Glutamatergic neuron (in vitro differentiated cells): ENCODE measurements around the gene CBY1. TPM values are rescaled to one million over a fixed set of nuclear protein-coding genes. Genes with fewer than 3 reads are reported as not detected.

Experiments
- DNase-seq: peaks from one replicate; pipeline ENCODE4 v3.0.0; 2022
- H3K27ac Mint-ChIP-seq: one replicate; pipeline ENCODE4 v1.8.0; 2020; ENCODE audit warnings: mild to moderate bottlenecking, mixed read lengths, inconsistent platforms; ENCODE audit not compliant: unreplicated experiment
- H3K27me3 Mint-ChIP-seq: one replicate; pipeline ENCODE4 v1.8.0; 2020; ENCODE audit warnings: mild to moderate bottlenecking, moderate library complexity, mixed read lengths, inconsistent platforms; ENCODE audit not compliant: unreplicated experiment
- H3K36me3 Mint-ChIP-seq: one replicate; pipeline ENCODE4 v1.8.0; 2020; ENCODE audit warnings: mild to moderate bottlenecking, mixed read lengths, inconsistent platforms; ENCODE audit not compliant: unreplicated experiment
- H3K4me1 Mint-ChIP-seq: one replicate; pipeline ENCODE4 v1.8.0; 2020; ENCODE audit warnings: mild to moderate bottlenecking, low read depth, mixed read lengths, inconsistent platforms; ENCODE audit not compliant: unreplicated experiment
- H3K4me3 Mint-ChIP-seq: one replicate; pipeline ENCODE4 v1.8.0; 2020; ENCODE audit warnings: mild to moderate bottlenecking, mixed read lengths, inconsistent platforms; ENCODE audit not compliant: unreplicated experiment
- H3K9me3 Mint-ChIP-seq: one replicate; pipeline ENCODE4 v1.8.0; 2020; ENCODE audit warnings: mild to moderate bottlenecking, moderate library complexity, mixed read lengths, inconsistent platforms; ENCODE audit not compliant: unreplicated experiment
- total RNA-seq: library from RNA; stranded (reverse); fragmentation: NEBNext Ultra II Directional; extraction: Animal tissue kit (Norgen Biotek cat#: 25700); gene quantifications from one replicate; pipeline ENCODE4 v1.2.1, GENCODE V29; 2021; ENCODE audit not compliant: unreplicated experiment
- TF ChIP-seq, protein P1 (sequence below): fragments of 200-600 bp; sonication (generic); IDR thresholded peaks from one replicate; pipeline ENCODE4 v1.5.0; 2021; ENCODE audit not compliant: partially characterized antibody, unreplicated experiment

CBY1 gene
- total RNA-seq, 1 donor from 2014 or later = 34.9 TPM

DNA sequence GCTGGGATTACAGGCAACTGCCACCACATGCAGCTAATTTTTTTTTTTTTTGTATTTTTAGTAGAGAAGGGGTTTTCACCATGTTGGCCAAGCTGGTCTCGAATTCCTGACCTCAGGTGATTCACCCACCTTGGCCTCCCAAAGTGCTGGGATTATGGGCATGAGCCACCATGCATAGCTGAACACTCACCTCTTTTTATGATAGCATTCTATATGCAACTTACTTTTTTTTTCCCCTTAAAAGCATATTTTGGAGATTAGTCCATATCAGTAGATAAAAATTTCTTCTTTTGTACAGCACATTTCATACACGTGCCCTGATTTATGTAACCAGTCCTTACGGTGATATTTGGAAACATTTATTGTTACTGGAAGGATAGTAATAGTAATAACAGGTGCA is 63.9 kb downstream of the CBY1 start:
- peaks cover 4% of the 10 kb centered on the region for H3K36me3 Mint-ChIP-seq
- peaks cover under 1% of the 10 kb centered on the region for H3K9me3 Mint-ChIP-seq
- DNase-seq = no peak
- H3K27ac Mint-ChIP-seq = no peak overlapping the region
- TF ChIP-seq, protein P1, sequence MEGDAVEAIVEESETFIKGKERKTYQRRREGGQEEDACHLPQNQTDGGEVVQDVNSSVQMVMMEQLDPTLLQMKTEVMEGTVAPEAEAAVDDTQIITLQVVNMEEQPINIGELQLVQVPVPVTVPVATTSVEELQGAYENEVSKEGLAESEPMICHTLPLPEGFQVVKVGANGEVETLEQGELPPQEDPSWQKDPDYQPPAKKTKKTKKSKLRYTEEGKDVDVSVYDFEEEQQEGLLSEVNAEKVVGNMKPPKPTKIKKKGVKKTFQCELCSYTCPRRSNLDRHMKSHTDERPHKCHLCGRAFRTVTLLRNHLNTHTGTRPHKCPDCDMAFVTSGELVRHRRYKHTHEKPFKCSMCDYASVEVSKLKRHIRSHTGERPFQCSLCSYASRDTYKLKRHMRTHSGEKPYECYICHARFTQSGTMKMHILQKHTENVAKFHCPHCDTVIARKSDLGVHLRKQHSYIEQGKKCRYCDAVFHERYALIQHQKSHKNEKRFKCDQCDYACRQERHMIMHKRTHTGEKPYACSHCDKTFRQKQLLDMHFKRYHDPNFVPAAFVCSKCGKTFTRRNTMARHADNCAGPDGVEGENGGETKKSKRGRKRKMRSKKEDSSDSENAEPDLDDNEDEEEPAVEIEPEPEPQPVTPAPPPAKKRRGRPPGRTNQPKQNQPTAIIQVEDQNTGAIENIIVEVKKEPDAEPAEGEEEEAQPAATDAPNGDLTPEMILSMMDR = no peak
- H3K4me1 Mint-ChIP-seq = peaks cover 3% of the 10 kb centered on the region
- peaks cover 2% of the 10 kb centered on the region for H3K27me3 Mint-ChIP-seq
- no peak overlapping the region for H3K4me3 Mint-ChIP-seq

DNA sequence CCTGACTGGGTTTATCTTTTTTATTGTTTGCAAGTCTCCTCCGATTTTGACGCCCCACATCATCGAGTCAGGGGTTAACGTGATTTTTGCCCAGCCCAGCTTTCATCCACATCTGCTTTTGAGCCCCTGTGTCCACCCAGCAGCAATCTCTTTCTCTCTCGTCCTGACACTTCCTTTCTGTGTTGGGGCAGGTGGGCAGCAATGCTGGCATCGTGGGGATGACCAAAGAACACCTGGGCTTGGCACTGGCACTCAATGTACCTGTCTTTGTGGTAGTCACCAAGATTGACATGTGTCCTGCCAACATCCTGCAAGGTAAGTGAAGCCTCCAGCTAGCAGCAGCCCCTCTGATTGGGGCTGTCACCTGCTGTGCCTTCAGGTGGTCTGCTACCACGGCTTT is 65.1 kb downstream of the CBY1 start:
- no peak overlapping the region for H3K4me3 Mint-ChIP-seq

More for the DNA sequence above, 65.1 kb downstream of the CBY1 start:
- TF ChIP-seq, protein P1 = no peak
- DNase-seq = no peak
- Mint-ChIP-seq H3K27ac (no peak overlapping the region), H3K27me3 (peaks cover 4% of the 10 kb centered on the region), H3K4me1 (no peaks in the 10 kb centered on the region), H3K36me3 (peaks cover 4% of the 10 kb centered on the region), H3K9me3 (peaks cover 1% of the 10 kb centered on the region)

Other genes starting within 250 kb of the CBY1 start
- gene KCNJ4, start 201.4 kb upstream of the CBY1 start, total RNA-seq = 0.86 TPM
- not detected for gene KDELR3, start 188.5 kb upstream of the CBY1 start, total RNA-seq
- gene DDX17, start 150.3 kb upstream of the CBY1 start, total RNA-seq = 530 TPM
- gene DMC1, start 86.5 kb upstream of the CBY1 start, total RNA-seq = 4.2 TPM
- gene FAM227A, start 246 bp upstream of the CBY1 start, total RNA-seq = 6.3 TPM
- gene TOMM22, start 25.3 kb downstream of the CBY1 start, total RNA-seq = 61.0 TPM
- 51.0 TPM for gene JOSD1, start 44.3 kb downstream of the CBY1 start, total RNA-seq
- 55.6 TPM for gene GTPBP1, start 49.3 kb downstream of the CBY1 start, total RNA-seq
- 174 TPM for gene SUN2, start 99.4 kb downstream of the CBY1 start, total RNA-seq
- gene DNAL4, start 137.5 kb downstream of the CBY1 start, total RNA-seq = 19.4 TPM
- gene NPTXR, start 187.4 kb downstream of the CBY1 start, total RNA-seq = 9.2 TPM
- gene CBX6, start 215.6 kb downstream of the CBY1 start, total RNA-seq = 27.6 TPM